Measurements from ENCODE around the gene STAP2.

STAP2 gene

DNA sequence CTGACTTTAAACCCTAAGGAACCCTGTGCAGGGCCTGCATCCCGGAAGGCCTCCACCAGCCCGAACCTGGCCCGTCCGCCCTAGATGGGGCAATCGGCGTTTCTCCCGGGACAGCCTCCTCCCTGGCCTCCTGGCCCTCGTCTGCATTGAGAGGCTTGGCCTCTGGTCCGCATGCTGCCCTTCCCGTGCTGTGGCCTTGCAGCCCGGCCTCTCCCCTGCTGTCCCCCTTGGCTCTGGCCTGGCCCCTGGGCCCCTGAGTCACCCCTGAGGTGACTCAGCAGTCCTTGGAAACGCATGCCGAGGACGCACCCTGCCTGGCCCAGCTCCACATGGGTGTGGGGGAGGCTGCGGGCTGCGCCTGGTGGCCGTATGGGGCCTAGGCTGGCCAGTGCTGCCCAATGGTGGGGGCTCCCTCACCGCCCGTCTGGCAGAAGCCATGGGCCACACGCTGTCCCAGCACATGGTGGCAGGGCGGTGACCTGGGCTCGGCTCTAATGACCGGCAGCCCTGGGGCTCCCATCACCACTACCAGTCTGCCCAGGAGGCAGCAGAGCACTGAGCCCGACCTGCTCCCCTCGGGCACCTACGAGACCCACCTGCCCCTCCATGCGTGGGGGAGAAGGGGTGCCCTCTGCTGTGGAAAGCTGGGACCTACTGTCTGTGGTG is 36.0 kb upstream of the STAP2 start:
- Histone ChIP-seq H3K9me3 (ENCODE audit: low read length) (no peaks in the 10 kb centered on the region), H3K27me3 (ENCODE audit: insufficient read depth, low read length) (no peaks in the 10 kb centered on the region), H3K4me3 (ENCODE audit: low read length) (no peak overlapping the region), H3K4me1 (ENCODE audit: insufficient read depth, low read length) (peaks cover 37% of the 10 kb centered on the region), H2AFZ (ENCODE audit: low read depth, low read length) (no peak overlapping the region), H3K36me3 (ENCODE audit: insufficient read depth, low read length) (peaks cover 1% of the 10 kb centered on the region)

DNA sequence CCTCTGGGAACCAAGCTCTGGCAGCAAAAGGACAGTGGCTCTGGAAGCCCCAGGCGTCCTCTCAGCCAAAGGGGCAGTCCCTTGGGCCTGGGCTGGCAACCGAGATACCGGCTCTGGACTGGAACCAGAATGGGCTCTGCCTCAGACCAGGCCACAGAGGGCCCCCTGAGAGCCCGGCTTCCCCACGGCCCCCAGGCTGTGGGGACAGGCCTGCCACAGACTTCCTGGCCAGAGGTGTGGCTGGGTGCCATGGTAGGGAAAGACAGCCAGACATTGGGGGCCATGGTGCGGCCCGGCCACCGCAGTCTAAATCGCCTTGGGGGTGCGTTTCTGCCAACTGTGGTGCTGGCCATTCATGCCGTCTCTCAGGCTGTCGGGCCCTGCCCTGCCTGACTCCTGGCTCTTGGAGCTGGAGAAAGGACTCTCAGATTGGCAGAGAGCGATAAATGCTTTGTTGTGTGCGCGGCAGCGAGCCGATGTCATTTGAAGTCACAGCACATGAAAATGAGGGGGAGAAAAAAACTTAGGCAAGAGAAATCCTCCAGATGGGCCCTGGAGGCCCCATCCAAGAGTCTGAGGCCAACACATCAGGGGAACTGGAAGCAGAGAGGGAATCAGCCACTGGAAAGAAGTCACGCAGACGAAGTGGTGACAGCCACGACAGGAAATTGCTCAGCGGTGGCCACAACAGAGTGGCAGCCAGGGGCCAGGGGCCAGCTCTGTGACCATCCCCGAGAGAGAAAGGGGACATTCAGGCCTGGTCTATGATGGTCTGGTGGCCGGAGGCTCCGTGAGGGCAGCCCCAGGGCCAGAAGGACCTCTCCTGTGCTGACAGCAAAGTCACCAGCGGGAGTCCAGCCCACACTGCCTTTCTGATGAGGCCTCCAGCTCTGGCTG is 35.2 kb upstream of the STAP2 start:
- H3K4me1 ChIP-seq (ENCODE audit: insufficient read depth, low read length) = peaks cover 45% of the 10 kb centered on the region
- H3K4me3 ChIP-seq (ENCODE audit: low read length) = no peak overlapping the region
- no peak overlapping the region for H2AFZ ChIP-seq (ENCODE audit: low read depth, low read length)
- no peaks in the 10 kb centered on the region for H3K27me3 ChIP-seq (ENCODE audit: insufficient read depth, low read length)
- H3K9me3 ChIP-seq (ENCODE audit: low read length) = no peaks in the 10 kb centered on the region
- peaks cover 1% of the 10 kb centered on the region for H3K36me3 ChIP-seq (ENCODE audit: insufficient read depth, low read length)

DNA sequence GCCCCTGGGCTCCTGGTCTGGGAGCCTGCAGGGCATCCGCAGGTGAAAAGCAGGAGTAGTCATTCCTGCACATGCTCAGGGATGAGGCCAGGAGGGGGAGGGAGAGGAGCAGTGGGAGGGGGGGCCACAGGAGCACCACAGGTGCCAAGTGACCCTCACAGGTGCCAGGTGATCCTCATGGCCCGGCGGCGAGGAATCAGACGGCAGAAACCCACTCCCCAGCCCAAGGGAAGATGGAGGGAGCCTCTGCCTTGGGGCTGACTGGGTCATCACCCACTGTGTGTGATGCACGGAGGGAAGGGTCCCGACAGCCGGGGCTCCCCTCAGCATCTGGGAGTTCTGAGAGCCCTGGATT is 34.4 kb upstream of the STAP2 start:
- Histone ChIP-seq H2AFZ (ENCODE audit: low read depth, low read length) (no peak overlapping the region), H3K9me3 (ENCODE audit: low read length) (no peaks in the 10 kb centered on the region), H3K4me1 (ENCODE audit: insufficient read depth, low read length) (peaks cover 45% of the 10 kb centered on the region), H3K36me3 (ENCODE audit: insufficient read depth, low read length) (peaks cover under 1% of the 10 kb centered on the region), H3K4me3 (ENCODE audit: low read length) (no peak overlapping the region), H3K27me3 (ENCODE audit: insufficient read depth, low read length) (no peaks in the 10 kb centered on the region)

DNA sequence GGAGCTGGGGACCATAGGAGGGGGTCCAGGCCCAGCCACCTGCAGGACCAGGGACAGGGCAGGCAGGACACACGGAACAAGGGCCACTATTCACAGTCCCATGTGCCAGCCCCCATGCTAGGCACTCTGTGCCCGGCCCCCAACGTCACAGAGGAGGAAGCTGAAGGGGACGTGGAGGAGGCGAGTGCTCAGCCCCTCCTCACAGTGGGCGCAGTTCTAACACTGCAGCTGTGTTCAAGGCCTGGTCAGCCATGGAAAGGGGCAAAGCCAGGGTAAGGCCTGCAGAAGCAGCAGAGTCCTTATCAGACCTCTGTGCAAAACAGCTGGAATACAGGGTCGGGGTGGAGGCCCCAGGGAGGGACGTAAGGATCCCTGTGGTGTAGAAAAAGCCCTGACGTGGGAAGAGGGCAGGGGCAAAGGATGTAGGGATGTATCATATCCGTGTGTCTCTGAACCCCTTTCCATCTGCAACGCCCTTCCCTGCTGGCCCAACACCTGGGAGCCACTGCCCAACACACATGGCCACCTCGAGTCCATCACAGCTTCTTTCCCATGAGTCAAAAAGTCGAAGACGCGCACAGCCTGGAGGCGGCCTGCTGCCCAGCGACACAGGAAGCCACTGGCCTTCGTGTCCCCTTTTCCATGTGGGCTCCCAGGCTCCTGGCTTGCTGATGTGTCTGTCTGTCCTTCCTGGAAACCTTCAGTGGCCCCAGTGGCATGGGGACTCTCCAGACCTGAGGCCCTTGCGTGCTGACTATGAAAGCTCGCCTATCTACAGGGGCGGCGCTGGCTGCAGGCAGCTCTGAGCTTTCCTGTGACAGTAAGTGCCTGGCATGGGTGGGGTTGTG is 33.8 kb upstream of the STAP2 start:
- Histone ChIP-seq H3K4me1 (ENCODE audit: insufficient read depth, low read length) (peaks cover 45% of the 10 kb centered on the region), H3K9me3 (ENCODE audit: low read length) (no peaks in the 10 kb centered on the region), H3K27me3 (ENCODE audit: insufficient read depth, low read length) (no peaks in the 10 kb centered on the region), H3K36me3 (ENCODE audit: insufficient read depth, low read length) (no peaks in the 10 kb centered on the region), H3K4me3 (ENCODE audit: low read length) (no peak overlapping the region), H2AFZ (ENCODE audit: low read depth, low read length) (no peak overlapping the region)

DNA sequence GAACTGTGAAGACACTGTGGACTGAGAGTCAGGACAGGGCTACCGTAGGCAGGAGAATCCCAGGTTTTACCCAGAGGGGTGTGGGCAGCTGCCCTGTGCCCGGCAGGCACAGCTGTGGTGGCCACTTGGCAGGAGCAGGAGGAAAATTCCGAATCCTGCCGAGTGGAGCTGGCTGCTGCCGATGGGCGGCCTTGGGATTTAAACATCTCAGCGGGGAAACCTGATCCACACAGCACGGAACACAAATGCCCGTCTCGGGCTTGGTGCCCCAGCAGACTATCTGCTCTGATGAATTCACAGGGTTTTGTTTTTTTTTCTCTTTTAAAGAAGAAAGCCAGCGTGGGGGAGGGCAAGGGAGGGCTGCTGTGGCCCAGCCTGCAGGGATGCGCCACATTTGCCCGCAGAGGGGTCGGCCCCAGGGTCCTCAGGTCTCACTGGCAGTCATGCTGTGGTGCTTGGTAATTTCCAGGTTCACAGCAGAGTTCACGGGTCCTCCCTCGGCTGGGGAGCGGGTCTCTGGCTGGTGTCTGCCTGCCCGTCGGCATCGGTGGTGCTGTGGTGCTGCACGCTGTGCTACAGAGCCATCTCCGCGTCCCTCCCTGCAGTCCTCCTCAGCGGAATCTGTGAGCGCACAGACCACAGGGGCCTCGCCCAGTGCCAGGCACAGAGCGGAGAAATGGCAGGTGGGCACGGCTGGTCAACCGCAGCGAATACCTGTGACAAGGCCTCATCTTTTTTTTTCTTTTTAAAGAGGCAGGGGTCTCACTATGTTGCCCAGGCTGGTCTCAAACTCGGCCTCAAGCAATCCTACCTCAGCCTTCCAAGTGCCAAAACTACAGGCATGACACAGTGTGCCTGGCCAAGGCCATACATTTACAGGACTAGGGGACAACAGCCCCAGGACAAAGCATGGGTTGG is 32.9 kb upstream of the STAP2 start:
- H3K4me1 ChIP-seq (ENCODE audit: insufficient read depth, low read length) = peaks cover 40% of the 10 kb centered on the region
- peaks cover 2% of the 10 kb centered on the region for H3K36me3 ChIP-seq (ENCODE audit: insufficient read depth, low read length)
- no peaks in the 10 kb centered on the region for H3K27me3 ChIP-seq (ENCODE audit: insufficient read depth, low read length)
- H2AFZ ChIP-seq (ENCODE audit: low read depth, low read length) = no peak overlapping the region
- H3K4me3 ChIP-seq (ENCODE audit: low read length) = no peak overlapping the region
- no peaks in the 10 kb centered on the region for H3K9me3 ChIP-seq (ENCODE audit: low read length)

DNA sequence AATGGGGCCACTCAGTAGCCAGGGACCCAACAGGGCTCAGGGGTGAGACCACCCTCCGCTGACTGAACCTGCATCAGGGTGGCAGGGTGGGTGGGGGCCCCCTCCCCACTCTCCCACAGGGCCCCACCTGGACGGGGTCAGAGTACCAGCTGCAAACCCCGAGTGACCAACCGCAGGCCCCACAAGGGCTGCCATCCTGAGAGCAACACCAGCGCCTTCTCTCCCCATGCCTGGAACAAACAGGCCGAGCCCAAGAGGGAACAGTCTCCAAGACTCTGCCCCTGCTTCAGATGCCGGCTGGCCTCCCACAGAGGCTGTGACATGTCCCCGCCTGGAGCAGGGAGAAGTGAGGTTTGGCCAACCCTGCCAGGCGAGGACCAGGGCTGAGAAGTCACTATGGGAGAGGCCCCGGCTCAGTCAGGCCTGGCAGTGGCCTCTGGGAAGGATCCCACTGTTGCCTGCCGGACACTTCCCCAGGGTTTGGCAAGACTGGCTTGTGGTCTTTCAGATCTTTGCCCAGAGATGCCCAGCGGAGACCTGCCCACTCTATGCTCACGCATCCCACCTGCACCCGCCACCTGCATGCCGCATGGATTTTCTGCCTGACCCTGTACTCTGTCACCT is 31.9 kb upstream of the STAP2 start:
- H3K27me3 ChIP-seq (ENCODE audit: insufficient read depth, low read length) = no peaks in the 10 kb centered on the region
- H3K4me1 ChIP-seq (ENCODE audit: insufficient read depth, low read length) = peaks cover 31% of the 10 kb centered on the region
- H3K36me3 ChIP-seq (ENCODE audit: insufficient read depth, low read length) = peaks cover 9% of the 10 kb centered on the region
- H3K9me3 ChIP-seq (ENCODE audit: low read length) = no peaks in the 10 kb centered on the region
- no peak overlapping the region for H2AFZ ChIP-seq (ENCODE audit: low read depth, low read length)
- no peak overlapping the region for H3K4me3 ChIP-seq (ENCODE audit: low read length)

DNA sequence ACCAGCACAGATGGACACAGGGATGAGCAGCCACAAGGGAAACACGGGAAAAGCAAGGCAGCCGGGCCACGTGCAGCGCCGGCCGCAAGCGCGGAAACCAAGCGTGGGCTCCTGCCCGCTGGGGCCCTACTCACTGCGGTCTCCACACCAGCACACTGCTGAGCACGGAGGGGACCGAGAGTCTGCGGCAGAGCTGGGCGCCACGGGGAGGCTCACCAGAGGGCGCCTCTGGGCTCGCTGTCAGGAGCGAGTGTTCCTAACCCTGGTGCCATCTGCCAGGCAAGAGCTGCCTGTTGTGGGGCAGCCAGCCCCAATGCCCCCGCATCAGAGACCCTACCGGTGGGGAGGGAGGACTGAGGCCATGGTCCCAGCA is 31.2 kb upstream of the STAP2 start:
- no peaks in the 10 kb centered on the region for H3K9me3 ChIP-seq (ENCODE audit: low read length)
- no peaks in the 10 kb centered on the region for H3K27me3 ChIP-seq (ENCODE audit: insufficient read depth, low read length)
- H3K36me3 ChIP-seq (ENCODE audit: insufficient read depth, low read length) = peaks cover 16% of the 10 kb centered on the region
- H2AFZ ChIP-seq (ENCODE audit: low read depth, low read length) = no peak overlapping the region
- H3K4me3 ChIP-seq (ENCODE audit: low read length) = no peak overlapping the region
- peaks cover 24% of the 10 kb centered on the region for H3K4me1 ChIP-seq (ENCODE audit: insufficient read depth, low read length)

DNA sequence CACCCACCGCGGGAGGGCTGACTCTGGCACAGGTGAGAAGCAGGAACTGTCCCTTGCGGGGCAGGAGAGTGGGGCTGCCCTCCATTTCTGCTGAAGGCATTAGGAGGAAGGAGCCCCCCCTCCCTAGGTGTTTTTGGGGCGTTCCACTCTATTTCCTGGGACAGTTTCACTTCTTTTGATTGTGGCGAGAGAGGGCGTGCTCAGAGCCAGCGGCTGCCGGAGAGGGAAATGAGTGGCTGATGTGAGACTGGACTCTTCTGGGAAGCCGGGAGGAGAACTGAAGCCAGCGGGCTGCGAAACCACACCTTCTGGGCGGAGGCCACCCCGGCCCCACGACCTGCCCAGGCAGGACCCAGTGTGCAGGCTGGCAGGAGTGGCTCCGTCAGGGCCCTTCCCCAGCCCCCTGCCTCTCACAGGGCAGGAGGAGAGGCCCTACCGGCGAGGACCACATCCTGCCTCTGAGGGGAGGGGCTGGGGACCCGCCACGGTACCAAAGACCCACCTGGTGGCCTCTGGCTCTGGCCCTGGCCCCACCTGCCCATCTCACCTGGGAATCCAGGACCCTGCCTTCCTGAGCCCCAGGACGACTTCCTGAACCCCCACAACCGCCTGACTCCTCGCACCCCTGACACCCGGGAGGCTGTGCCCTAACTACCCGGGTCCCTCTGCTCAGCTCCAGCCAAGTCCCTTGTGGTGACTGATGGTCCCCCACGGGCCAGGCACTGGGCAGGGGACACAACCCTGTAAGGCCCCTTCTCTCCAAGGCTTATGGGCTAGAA is 30.7 kb upstream of the STAP2 start:
- no peaks in the 10 kb centered on the region for H3K27me3 ChIP-seq (ENCODE audit: insufficient read depth, low read length)
- no peaks in the 10 kb centered on the region for H3K9me3 ChIP-seq (ENCODE audit: low read length)
- peaks cover 16% of the 10 kb centered on the region for H3K36me3 ChIP-seq (ENCODE audit: insufficient read depth, low read length)
- H2AFZ ChIP-seq (ENCODE audit: low read depth, low read length) = no peak overlapping the region
- peaks cover 18% of the 10 kb centered on the region for H3K4me1 ChIP-seq (ENCODE audit: insufficient read depth, low read length)
- H3K4me3 ChIP-seq (ENCODE audit: low read length) = no peak overlapping the region

DNA sequence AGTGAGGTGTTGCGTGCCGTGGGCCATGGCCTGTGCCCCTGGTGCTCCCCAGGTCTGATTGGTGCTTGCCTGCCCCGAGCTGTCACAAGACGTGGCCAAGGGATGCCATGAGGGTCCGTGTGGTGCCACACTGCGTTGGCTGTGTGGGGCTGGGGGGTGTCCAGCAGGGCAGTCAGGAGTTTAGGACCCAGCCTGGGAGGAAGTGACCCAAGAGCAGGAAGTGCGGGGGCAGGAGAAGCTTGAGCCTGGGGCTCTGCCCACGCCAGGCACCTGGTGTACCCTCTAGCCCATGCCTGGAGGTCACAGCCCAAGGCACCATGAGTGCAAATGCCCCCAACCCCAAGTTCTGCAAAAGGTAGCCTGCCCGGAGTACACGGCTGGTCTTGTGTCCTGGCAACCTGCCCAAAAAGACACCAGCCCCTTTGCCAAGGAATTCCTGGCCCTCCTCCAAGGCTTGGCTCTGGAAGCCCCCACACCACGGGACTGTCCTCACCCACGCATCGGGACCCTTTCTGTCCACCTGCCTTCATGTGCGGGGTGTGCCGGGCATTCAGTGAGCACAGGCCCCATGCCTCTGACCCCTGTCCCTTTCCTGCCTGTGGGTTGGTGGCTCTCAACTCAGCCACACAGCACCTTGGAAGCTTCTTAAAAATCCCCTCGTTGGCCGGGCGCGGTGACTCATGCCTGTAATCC is 29.6 kb upstream of the STAP2 start:
- Histone ChIP-seq H3K4me1 (ENCODE audit: insufficient read depth, low read length) (peaks cover 12% of the 10 kb centered on the region), H2AFZ (ENCODE audit: low read depth, low read length) (no peak overlapping the region), H3K4me3 (ENCODE audit: low read length) (no peak overlapping the region), H3K36me3 (ENCODE audit: insufficient read depth, low read length) (peaks cover 25% of the 10 kb centered on the region), H3K27me3 (ENCODE audit: insufficient read depth, low read length) (no peaks in the 10 kb centered on the region), H3K9me3 (ENCODE audit: low read length) (no peaks in the 10 kb centered on the region)

DNA sequence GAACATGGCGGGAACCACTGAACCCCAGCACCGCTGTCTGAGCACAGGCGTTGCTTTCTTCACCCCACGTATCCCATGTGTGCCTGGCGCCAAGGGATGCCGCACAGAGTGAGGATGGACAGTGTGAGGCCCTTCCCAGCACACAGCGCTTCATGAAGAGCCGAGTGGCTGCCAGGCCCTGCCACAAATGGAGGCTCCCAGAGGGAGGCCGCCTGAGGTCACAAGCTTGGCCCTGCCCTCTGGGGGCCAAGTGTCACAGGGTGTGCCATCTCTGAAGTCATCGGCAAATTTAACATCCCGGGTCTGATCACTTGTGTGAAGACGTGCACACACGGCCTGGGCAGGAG is 29.1 kb upstream of the STAP2 start:
- Histone ChIP-seq H2AFZ (ENCODE audit: low read depth, low read length) (no peak overlapping the region), H3K9me3 (ENCODE audit: low read length) (no peaks in the 10 kb centered on the region), H3K36me3 (ENCODE audit: insufficient read depth, low read length) (peaks cover 30% of the 10 kb centered on the region), H3K4me1 (ENCODE audit: insufficient read depth, low read length) (peaks cover 12% of the 10 kb centered on the region), H3K27me3 (ENCODE audit: insufficient read depth, low read length) (no peaks in the 10 kb centered on the region), H3K4me3 (ENCODE audit: low read length) (no peak overlapping the region)

DNA sequence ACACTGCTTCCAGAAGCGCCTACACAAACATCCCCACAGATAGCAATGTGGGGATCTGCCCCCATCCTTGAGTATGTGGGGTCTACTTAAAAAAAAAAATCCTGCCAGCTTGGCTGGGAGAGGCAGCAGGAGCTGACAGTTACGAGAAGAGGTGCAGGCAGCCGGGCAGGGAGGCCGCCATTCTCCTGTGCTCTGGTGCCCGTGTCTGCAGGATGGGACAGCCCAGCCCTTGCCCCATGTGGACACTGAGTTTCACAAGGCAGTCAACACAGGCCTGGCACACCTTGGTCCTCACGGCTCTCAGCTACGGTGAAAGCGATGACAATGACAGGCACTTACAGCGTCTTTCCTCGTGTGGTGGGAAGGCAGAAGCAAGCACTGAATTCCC is 28.7 kb upstream of the STAP2 start:
- H2AFZ ChIP-seq (ENCODE audit: low read depth, low read length) = no peak overlapping the region
- peaks cover 34% of the 10 kb centered on the region for H3K36me3 ChIP-seq (ENCODE audit: insufficient read depth, low read length)
- H3K4me3 ChIP-seq (ENCODE audit: low read length) = no peak overlapping the region
- peaks cover 12% of the 10 kb centered on the region for H3K4me1 ChIP-seq (ENCODE audit: insufficient read depth, low read length)
- H3K27me3 ChIP-seq (ENCODE audit: insufficient read depth, low read length) = no peaks in the 10 kb centered on the region
- H3K9me3 ChIP-seq (ENCODE audit: low read length) = no peaks in the 10 kb centered on the region

All from neuron (in vitro differentiated cells).